ENCODE data around the gene TP53INP2.

- TF ChIP-seq EP300 (IDR thresholded peaks at IDR 0.05) (no peak), CTCF (IDR thresholded peaks at IDR 0.05) (no peak)
These were observed 6.4 kb downstream of the TP53INP2 start for GRCh38 chr20:34710568-34710839.
